GM19395 (cell line): ENCODE measurements around the gene PEAR1.

Experiments
- ATAC-seq: cut with Tn5 transposase; IDR thresholded peaks from one replicate; pipeline ENCODE4 v1.9.1; 2021; ENCODE audit warnings: mild to moderate bottlenecking, moderate library complexity; ENCODE audit not compliant: unreplicated experiment

Gene PEAR1

GRCh38 chr1:156899956-156900718, 6.6 kb downstream of the PEAR1 start:
- no peak for ATAC-seq

DNA sequence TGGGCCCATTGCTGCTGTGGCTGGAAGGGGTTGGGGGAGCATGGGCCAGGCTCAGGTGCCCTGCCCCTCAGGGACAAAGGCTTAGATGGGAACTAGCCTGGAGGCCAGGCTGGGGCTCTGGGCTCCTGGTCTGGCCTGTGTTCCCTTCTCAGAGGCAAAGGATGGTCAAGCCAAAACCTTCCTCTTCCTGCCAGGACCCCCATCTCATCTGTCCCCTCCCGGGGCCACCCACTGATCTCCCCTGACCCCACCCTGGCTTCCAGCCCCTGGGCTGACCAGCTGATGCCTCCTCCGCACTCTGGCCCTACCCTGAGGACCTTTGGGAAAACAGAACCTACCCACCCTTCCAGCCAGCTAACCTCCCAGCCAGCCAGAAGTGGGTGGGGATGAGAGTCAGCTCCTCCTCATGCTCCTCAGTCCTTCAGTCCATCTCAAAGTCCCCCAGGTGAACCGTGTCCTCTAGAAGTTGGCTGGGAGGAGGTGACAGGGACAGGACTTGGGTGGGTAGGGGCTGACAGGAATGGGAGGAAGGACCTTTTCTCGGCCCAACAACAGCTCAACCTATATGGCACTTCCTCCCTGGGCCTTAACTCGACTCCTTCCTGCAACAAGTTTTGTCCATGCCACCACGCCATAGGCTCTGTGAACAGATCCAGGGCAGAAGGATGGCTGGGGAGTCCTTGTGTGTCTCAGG, 7.5 kb downstream of the PEAR1 start:
- ATAC-seq: no peak

DNA sequence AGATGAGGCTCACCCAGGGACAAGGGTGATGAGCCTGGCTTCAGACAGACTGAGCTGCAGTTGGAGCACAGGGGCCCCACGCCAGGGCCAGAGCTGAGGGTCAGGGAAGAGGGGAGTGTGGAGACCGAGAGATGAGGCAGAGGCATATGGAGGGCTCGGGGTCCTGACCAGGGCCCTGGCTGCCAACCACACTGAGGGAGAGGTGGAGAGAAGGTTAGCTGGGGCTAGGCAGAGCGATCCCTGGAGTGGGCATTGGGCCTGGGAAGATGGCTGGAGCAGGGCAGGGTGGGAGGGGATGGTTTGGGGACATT, 8.0 kb downstream of the PEAR1 start:
- ATAC-seq: no peak

- no peak for ATAC-seq
Measured at GRCh38 chr1:156901966-156902915, 8.7 kb downstream of the PEAR1 start.

DNA sequence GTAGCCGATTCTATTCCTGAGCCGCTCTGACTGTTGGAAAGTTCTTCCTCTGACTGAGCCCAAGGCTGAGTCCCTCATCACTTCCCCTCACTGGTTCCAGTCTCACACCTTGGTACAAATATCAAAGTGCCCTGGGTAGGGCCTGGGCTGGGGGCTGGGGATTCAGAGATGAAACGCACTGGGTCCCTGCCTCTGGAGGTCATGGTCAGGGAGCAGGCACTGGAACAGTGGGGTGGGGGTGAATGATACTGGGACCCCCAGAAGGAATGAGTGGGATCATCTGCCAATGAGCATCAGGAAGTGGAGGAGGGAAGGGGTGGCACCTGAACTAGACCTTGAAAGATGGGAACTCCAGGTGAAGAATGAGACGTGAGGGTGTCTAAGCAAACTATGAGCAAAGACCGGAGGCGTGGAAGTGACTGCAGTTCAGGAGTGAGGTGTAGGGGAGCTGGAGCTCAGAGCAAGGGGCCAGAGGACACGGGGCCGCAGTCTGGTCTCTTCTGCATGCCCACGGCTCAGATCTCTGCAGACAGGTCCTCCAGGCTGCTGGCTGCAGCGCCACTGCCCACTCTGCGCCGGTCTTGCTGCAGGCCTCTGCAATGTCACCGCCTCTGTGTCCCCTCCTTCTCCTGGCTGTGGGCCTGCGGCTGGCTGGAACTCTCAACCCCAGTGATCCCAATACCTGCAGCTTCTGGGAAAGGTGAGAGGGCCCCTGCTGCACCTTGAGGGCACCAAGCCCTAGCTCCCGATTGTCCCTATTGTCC, 10.0 kb downstream of the PEAR1 start:
- ATAC-seq: no peak

GRCh38 chr1:156904187-156904959, 10.9 kb downstream of the PEAR1 start:
- ATAC-seq: no peak

DNA sequence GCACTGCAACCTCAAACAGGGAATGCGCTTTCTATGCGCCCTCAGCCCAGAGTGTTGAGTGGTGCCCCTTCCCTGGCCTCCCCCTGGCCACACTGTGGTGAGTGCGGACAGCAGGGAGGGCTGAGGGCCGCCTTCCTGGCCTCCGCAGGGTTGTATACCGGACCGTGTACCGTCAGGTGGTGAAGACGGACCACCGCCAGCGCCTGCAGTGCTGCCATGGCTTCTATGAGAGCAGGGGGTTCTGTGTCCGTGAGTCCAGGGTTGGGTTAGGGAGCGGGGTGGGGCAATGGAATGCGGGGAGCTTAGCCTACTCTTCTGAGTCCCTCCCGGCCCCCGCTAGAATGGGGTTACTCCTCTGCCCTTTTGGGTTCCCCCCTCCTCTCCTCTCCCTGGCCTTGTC, 11.7 kb downstream of the PEAR1 start:
- ATAC-seq: no peak

- ATAC-seq: no peak
Measured at GRCh38 chr1:156905651-156906050, 12.1 kb downstream of the PEAR1 start.

GRCh38 chr1:156906206-156906906, 12.8 kb downstream of the PEAR1 start:
- ATAC-seq: no peak

DNA sequence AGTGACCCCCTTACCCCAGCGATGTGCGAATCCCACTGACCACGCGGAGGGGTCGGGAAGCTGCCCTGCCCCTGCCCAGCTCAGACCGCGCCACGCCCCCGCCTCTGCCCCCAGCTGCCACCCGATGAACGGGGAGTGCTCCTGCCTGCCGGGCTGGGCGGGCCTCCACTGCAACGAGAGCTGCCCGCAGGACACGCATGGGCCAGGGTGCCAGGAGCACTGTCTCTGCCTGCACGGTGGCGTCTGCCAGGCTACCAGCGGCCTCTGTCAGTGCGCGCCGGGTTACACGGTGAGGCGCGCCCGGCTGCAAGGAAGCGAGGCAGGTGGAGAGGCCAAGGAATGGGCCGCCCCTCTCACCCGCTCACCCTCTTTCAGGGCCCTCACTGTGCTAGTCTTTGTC, 15.0 kb downstream of the PEAR1 start:
- ATAC-seq: no peak

GRCh38 chr1:156908955-156909354, 15.4 kb downstream of the PEAR1 start:
- no peak for ATAC-seq

GRCh38 chr1:156909671-156910070, 16.2 kb downstream of the PEAR1 start:
- no peak for ATAC-seq

DNA sequence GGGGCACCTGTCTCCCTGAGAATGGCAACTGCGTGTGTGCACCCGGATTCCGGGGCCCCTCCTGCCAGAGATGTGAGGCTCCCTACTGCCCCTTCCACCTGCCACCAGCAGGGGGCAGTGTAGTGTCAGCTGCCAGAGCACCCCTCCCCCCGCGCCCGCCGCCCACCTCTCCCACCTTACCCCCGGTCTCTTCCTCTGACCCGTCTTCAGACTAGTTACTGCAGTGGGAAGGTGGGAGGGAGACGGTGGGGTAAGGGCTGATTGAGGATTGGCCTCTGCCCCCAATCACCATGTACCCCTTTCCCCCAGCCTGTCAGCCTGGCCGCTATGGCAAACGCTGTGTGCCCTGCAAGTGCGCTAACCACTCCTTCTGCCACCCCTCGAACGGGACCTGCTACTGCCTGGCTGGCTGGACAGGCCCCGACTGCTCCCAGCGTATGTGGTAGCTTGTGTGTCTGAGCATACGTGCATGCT, 16.8 kb downstream of the PEAR1 start:
- no peak for ATAC-seq

DNA sequence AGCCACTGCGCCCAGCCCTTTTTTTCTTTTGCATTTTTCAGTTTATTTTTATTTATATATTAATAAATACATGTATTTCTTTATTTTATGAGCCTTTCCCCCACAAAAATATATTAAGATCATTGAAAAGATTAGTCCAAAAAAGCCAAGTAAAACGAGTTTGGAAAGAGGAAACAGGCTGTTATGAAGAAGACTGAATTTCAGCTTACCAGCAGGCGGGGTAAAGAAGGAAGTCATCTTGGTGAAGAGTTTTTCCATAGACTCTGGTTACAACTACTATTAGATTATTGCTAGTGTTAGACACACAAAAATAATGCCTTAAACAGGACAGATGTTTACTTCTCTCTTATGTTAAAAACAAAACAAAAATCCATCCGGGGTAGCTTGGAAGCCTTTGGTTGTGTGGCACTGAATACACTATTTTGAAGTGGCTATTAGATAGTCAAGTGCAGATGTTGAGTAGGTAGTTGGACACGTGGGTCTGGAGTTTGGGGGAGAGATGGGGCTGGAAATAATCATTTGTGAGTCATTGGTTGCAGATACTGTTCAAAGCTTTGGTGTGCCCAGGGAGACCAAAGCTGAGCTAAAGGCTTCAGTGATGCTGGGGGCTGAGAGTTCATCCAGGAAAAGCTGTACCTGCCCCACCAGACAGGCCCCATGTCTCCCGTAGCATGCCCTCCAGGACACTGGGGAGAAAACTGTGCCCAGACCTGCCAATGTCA, 18.2 kb downstream of the PEAR1 start:
- no peak for ATAC-seq

GRCh38 chr1:156912310-156912709, 18.8 kb downstream of the PEAR1 start:
- no peak for ATAC-seq

DNA sequence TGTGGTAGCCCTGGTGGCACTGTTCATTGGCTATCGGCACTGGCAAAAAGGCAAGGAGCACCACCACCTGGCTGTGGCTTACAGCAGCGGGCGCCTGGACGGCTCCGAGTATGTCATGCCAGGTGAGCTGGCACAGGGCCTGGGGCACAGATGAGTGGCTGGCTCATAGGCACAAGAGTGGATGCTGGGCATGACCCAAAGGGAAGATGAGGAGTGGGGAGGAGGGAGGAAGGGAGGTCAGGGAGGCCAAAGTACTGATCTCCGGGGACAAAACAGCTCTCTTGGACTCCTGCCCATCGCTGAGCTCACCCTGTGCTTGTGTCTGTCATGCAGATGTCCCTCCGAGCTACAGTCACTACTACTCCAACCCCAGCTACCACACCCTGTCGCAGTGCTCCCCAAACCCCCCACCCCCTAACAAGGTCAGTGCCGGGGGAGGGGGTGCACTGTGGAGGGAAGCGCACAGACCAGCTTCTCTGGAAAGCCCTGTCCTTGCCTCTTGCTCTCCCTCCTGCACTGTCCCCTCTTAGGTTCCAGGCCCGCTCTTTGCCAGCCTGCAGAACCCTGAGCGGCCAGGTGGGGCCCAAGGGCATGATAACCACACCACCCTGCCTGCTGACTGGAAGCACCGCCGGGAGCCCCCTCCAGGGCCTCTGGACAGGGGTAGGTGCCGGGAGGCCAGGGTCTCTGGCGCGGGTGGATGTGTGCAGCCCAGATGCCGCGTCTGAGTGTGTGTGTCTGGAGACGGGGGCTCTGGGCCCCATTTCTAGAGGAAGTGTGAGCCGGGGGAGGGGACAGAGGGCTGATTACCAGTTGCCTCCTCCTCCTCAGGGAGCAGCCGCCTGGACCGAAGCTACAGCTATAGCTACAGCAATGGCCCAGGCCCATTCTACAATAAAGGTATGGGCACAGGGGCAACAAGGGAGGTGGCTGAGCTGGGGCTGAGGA, 19.6 kb downstream of the PEAR1 start:
- no peak for ATAC-seq

DNA sequence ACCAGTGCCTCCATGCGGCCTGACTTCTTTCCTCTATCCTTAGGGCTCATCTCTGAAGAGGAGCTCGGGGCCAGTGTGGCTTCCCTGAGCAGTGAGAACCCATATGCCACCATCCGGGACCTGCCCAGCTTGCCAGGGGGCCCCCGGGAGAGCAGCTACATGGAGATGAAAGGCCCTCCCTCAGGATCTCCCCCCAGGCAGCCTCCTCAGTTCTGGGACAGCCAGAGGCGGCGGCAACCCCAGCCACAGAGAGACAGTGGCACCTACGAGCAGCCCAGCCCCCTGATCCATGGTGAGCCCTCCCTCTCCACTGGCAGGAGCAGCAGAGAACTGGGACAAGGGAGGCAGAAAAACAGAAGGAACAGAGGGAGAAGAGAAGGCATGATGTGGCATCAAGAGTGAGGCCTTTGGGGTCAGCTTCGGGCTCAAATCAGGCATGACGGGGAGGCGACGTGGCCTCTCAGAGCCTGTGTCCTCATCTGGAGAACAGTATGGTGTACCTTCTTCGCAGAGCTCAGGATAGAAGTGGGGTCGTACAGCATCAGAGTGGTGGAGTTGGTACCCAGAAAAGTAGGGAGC, 20.4 kb downstream of the PEAR1 start:
- no peak for ATAC-seq
